ENCODE measurements around the gene SERPINA4.

The SERPINA4 gene

DNA sequence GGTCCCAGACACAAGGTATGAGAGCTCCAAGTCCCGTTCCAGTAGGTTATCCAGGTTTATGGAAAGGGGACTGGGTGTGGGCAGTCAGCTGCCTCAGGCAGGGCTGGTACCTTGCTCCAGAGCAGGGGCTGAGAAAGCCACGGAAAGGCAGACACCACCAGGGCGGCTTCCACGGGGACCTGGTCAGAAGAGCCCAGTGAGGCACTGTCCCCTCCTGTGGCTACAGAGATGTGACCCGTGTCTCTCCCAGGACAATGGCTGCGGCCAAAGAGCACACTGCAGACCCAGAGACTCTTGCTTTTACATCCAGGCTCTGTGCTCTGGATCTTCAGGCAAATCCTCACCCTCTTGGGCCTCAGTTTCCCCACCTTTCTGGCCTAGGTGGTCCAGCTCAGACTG is 8.8 kb downstream of the SERPINA4 start:
- H3K27me3 ChIP-seq (ENCODE audit: low read length), result no peaks in the 10 kb centered on the region
- H3K79me2 ChIP-seq (ENCODE audit: insufficient read depth, low read length), result no peaks in the 10 kb centered on the region
- no peaks in the 10 kb centered on the region for H3K36me3 ChIP-seq (ENCODE audit: low read length)
- H4K20me1 ChIP-seq (ENCODE audit: low read depth, low read length), result no peaks in the 10 kb centered on the region
- no peak overlapping the region for H2AFZ ChIP-seq (ENCODE audit: low read depth, low read length, severe bottlenecking)
- no peak for TF ChIP-seq EZH2phosphoT487 (conservative IDR thresholded peaks at IDR 0.05; ENCODE audit: low read length)
- TF ChIP-seq, protein P1, sequence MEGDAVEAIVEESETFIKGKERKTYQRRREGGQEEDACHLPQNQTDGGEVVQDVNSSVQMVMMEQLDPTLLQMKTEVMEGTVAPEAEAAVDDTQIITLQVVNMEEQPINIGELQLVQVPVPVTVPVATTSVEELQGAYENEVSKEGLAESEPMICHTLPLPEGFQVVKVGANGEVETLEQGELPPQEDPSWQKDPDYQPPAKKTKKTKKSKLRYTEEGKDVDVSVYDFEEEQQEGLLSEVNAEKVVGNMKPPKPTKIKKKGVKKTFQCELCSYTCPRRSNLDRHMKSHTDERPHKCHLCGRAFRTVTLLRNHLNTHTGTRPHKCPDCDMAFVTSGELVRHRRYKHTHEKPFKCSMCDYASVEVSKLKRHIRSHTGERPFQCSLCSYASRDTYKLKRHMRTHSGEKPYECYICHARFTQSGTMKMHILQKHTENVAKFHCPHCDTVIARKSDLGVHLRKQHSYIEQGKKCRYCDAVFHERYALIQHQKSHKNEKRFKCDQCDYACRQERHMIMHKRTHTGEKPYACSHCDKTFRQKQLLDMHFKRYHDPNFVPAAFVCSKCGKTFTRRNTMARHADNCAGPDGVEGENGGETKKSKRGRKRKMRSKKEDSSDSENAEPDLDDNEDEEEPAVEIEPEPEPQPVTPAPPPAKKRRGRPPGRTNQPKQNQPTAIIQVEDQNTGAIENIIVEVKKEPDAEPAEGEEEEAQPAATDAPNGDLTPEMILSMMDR (IDR thresholded peaks at IDR 0.05; ENCODE audit: insufficient read depth, low read length, poor library complexity, severe bottlenecking), result no peak
- no peak overlapping the region for H3K27ac ChIP-seq (ENCODE audit: low read depth, low read length)
- H3F3A ChIP-seq (ENCODE audit: insufficient read depth), result no peaks in the 10 kb centered on the region
- no peaks in the 10 kb centered on the region for H3K9me3 ChIP-seq (ENCODE audit: insufficient read depth, low read length)
- no peaks in the 10 kb centered on the region for H3K9me2 ChIP-seq (replicated peaks; ENCODE audit: insufficient read depth, low read length)
- H3K4me3 ChIP-seq (ENCODE audit: insufficient read depth, low read length, poor library complexity, severe bottlenecking), result no peak overlapping the region
- no peak overlapping the region for H3K4me2 ChIP-seq (ENCODE audit: low read depth, low read length, poor library complexity, severe bottlenecking)
- H3K9ac ChIP-seq (ENCODE audit: low read length), result no peak overlapping the region

DNA sequence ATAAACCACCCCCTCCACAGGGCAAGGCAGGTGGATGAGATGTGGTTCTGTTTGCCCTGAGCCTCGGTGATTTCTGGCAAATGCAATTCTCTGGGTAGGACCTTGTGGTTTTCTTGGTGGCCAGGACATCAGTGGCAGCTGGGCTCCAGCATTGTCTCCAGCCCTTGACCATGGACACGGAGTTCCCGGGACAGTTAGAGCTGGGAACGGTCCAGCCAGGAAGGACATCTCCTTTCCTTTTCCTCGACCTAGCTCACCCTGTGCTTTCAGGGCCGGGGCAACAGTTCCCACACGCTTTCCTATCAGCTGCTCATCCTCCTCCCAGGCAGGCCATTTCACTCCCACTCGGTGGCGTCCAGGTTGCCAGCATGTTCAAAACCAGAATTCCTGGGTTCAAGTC is 9.2 kb downstream of the SERPINA4 start:
- Histone ChIP-seq H2AFZ (ENCODE audit: low read depth, low read length, severe bottlenecking) (no peak overlapping the region), H3F3A (ENCODE audit: insufficient read depth) (no peaks in the 10 kb centered on the region), H3K4me2 (ENCODE audit: low read depth, low read length, poor library complexity, severe bottlenecking) (no peak overlapping the region), H3K9ac (ENCODE audit: low read length) (no peak overlapping the region), H3K27me3 (ENCODE audit: low read length) (no peaks in the 10 kb centered on the region), H3K9me3 (ENCODE audit: insufficient read depth, low read length) (no peaks in the 10 kb centered on the region), H3K4me3 (ENCODE audit: insufficient read depth, low read length, poor library complexity, severe bottlenecking) (no peak overlapping the region), H3K79me2 (ENCODE audit: insufficient read depth, low read length) (no peaks in the 10 kb centered on the region), H3K9me2 (replicated peaks; ENCODE audit: insufficient read depth, low read length) (no peaks in the 10 kb centered on the region), H3K36me3 (ENCODE audit: low read length) (no peaks in the 10 kb centered on the region), H4K20me1 (ENCODE audit: low read depth, low read length) (no peaks in the 10 kb centered on the region), H3K27ac (ENCODE audit: low read depth, low read length) (no peak overlapping the region)
- no peak for TF ChIP-seq EZH2phosphoT487 (conservative IDR thresholded peaks at IDR 0.05; ENCODE audit: low read length)
- TF ChIP-seq, protein P1 (IDR thresholded peaks at IDR 0.05; ENCODE audit: insufficient read depth, low read length, poor library complexity, severe bottlenecking), result no peak

DNA sequence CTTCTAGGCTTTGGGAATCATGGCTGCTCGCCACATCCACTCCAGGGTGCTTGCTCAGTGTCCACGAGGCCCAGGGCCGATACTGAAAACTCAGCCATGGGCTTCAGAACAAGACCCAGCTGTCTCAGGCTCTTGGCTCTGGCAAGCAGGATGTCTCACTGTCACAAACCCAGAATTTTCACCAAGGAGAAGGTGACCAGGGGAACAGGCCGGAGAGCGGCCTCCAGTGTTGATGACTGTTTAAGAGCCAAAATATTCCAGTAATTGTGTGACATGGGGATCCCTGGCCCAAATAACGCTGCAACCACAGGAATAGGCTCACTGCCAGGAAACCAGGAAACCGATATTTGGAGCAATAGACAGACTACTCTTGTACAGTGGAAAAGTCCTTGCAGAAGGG is 10.2 kb downstream of the SERPINA4 start:
- Histone ChIP-seq H3K27me3 (ENCODE audit: low read length) (no peaks in the 10 kb centered on the region), H3K9me3 (ENCODE audit: insufficient read depth, low read length) (no peaks in the 10 kb centered on the region), H4K20me1 (ENCODE audit: low read depth, low read length) (no peaks in the 10 kb centered on the region), H3K9ac (ENCODE audit: low read length) (no peak overlapping the region), H3K79me2 (ENCODE audit: insufficient read depth, low read length) (no peaks in the 10 kb centered on the region), H2AFZ (ENCODE audit: low read depth, low read length, severe bottlenecking) (no peak overlapping the region), H3F3A (ENCODE audit: insufficient read depth) (no peaks in the 10 kb centered on the region), H3K27ac (ENCODE audit: low read depth, low read length) (no peak overlapping the region), H3K4me3 (ENCODE audit: insufficient read depth, low read length, poor library complexity, severe bottlenecking) (no peak overlapping the region), H3K36me3 (ENCODE audit: low read length) (no peaks in the 10 kb centered on the region), H3K9me2 (replicated peaks; ENCODE audit: insufficient read depth, low read length) (no peaks in the 10 kb centered on the region), H3K4me2 (ENCODE audit: low read depth, low read length, poor library complexity, severe bottlenecking) (no peak overlapping the region)
- TF ChIP-seq EZH2phosphoT487 (conservative IDR thresholded peaks at IDR 0.05; ENCODE audit: low read length), result no peak
- TF ChIP-seq, protein P1 (IDR thresholded peaks at IDR 0.05; ENCODE audit: insufficient read depth, low read length, poor library complexity, severe bottlenecking), result no peak

Data from SU-DHL-6 (cell line).